ENCODE data around the gene DLGAP5.

GRCh38 chr14:55153951-55154350 lies 37.4 kb downstream of the DLGAP5 start:
- TF ChIP-seq EZH2 (IDR thresholded peaks at IDR 0.05; ENCODE audit: insufficient read depth, poor library complexity, severe bottlenecking) (no peak), EZH2phosphoT487 (IDR thresholded peaks at IDR 0.05; ENCODE audit: insufficient read depth, low read depth) (no peak)
